HepG2 (cell line): Measurements from ENCODE around the gene FGD4. TPM values are rescaled to one million over a fixed set of nuclear protein-coding genes. Genes with fewer than 3 reads are reported as not detected.
A peak's percentile ranks its signal among the peaks of the same experiment; 100 is the strongest.

Experiments
- ARNT2 ChIP-seq: sonication (generic); formaldehyde crosslinking; IDR thresholded peaks from 2 replicates; pipeline ENCODE4 v1.8.0; 2022; ENCODE audit warnings: mild to moderate bottlenecking, low read depth, missing genetic modification reagents, moderate library complexity
- ARNTL ChIP-seq: sonication (generic); formaldehyde crosslinking; IDR thresholded peaks from 2 replicates; pipeline ENCODE4 v1.4.0; 2020; ENCODE audit warnings: mild to moderate bottlenecking, missing genetic modification reagents
- BCL6 ChIP-seq: IDR thresholded peaks from 2 replicates; pipeline ENCODE4 v1.6.1; 2016; ENCODE audit warnings: missing genetic modification reagents, missing compliant biosample characterization
- CENPBD1 ChIP-seq: sonication (generic); formaldehyde crosslinking; IDR thresholded peaks from 2 replicates; pipeline ENCODE4 v1.8.0; 2022; ENCODE audit warnings: missing genetic modification reagents, low read depth, mild to moderate bottlenecking, borderline replicate concordance
- CTCF ChIP-seq: sonication (generic); formaldehyde crosslinking; IDR thresholded peaks from 2 replicates; pipeline ENCODE4 v1.5.0; 2020; ENCODE audit warnings: mild to moderate bottlenecking, missing genetic modification reagents, moderate library complexity
- ELF3 ChIP-seq: IDR thresholded peaks from 2 replicates; pipeline ENCODE4 v1.6.1; 2016; ENCODE audit warnings: missing genetic modification reagents, missing compliant biosample characterization
- HHEX ChIP-seq: IDR thresholded peaks from 2 replicates; pipeline ENCODE4 v1.6.1; 2016; ENCODE audit warnings: control low read depth
- HNRNPLL ChIP-seq: fragments of 200-400 bp; formaldehyde crosslinking; IDR thresholded peaks from 2 replicates; pipeline ENCODE4 v1.6.1; 2017; ENCODE audit warnings: mild to moderate bottlenecking, low read depth, low read length; ENCODE audit not compliant: poor library complexity, severe bottlenecking
- MAFK ChIP-seq, 2 experiments: IDR thresholded peaks in 1 of 2; conservative IDR thresholded peaks in 1 of 2; 2 replicates each; pipeline ENCODE4 v1.6.1; 2011; ENCODE audit warnings: improper control_type of control experiment in 2 of 2, low read length in 2 of 2
- MAX ChIP-seq: IDR thresholded peaks from 2 replicates; pipeline ENCODE4 v1.6.1; 2012; ENCODE audit warnings: inconsistent platforms
- NFYC ChIP-seq: IDR thresholded peaks from 2 replicates; pipeline ENCODE4 v1.6.1; 2016; ENCODE audit warnings: missing genetic modification reagents, missing compliant biosample characterization
- SP5 ChIP-seq: IDR thresholded peaks from 2 replicates; pipeline ENCODE4 v1.6.1; 2016; ENCODE audit warnings: low read depth, borderline replicate concordance
- ZFY ChIP-seq: sonication (generic); formaldehyde crosslinking; IDR thresholded peaks from 2 replicates; pipeline ENCODE4 v1.4.0; 2020; ENCODE audit warnings: missing genetic modification reagents
- ZNF543 ChIP-seq: sonication (generic); formaldehyde crosslinking; IDR thresholded peaks from 2 replicates; pipeline ENCODE4 v1.4.0; 2020; ENCODE audit warnings: mild to moderate bottlenecking, missing genetic modification reagents
- ZNF547 ChIP-seq: sonication (generic); formaldehyde crosslinking; IDR thresholded peaks from 2 replicates; pipeline ENCODE4 v1.5.1; 2020; ENCODE audit warnings: mild to moderate bottlenecking, missing genetic modification reagents
- polyA plus RNA-seq, 8 experiments: library from polyadenylated mRNA; depleted of rRNA in 3 of 8; stranded (reverse) in 7 of 8; unstranded in 1 of 8; fragments of >200 nt; fragmentation: Illumina TruSeq in 4 of 8; extraction: Trizol in 4 of 8; gene quantifications; 2 replicates each; pipeline versions ENCODE4 v1.2.1 to v1.2.3, GENCODE V29; 2011 to 2016; ENCODE audit warnings: low read depth in 4 of 8, missing spikeins in 1 of 8, mixed read lengths in 1 of 8; ENCODE audit not compliant: insufficient read depth in 1 of 8
- total RNA-seq, 5 experiments: library from RNA; depleted of rRNA; stranded (reverse); fragments of >200 nt; fragmentation: Illumina TruSeq; extraction: Trizol; gene quantifications; 2 replicates each; pipeline ENCODE4 v1.2.3, GENCODE V29; 2016; ENCODE audit warnings: low read depth in 1 of 5
- TF ChIP-seq, protein P1 (sequence below): sonication (generic); formaldehyde crosslinking; IDR thresholded peaks from 2 replicates; pipeline ENCODE4 v1.4.0; 2020; ENCODE audit warnings: missing genetic modification reagents
- TF ChIP-seq, protein P2 (sequence below): IDR thresholded peaks from 2 replicates; pipeline ENCODE4 v1.6.1; 2016; ENCODE audit warnings: missing compliant biosample characterization, missing genetic modification reagents, borderline replicate concordance
- TF ChIP-seq, protein P3 (sequence below): sonication (generic); formaldehyde crosslinking; IDR thresholded peaks from 2 replicates; pipeline ENCODE4 v1.5.0; 2020; ENCODE audit warnings: mild to moderate bottlenecking, missing genetic modification reagents
- TF ChIP-seq, protein P4 (sequence below): sonication (generic); formaldehyde crosslinking; IDR thresholded peaks from 2 replicates; pipeline ENCODE4 v1.5.0; 2020; ENCODE audit warnings: mild to moderate bottlenecking, missing genetic modification reagents

FGD4 gene
- total and polyA plus RNA-seq, 2 of the 13 experiments (the other 11 are each of a cell fraction or from before 2014, with no cell fraction given) = 4.6 to 6.6 TPM

- TF ChIP-seq CTCF (CRISPR knock-in tag) (no peak), MAX (peak; percentile 54), MAFK (conservative IDR thresholded peaks at IDR 0.05 in 1 of 2, IDR thresholded peaks at IDR 0.05 in 1 of 2; ENCODE audit: low read length in 2 of 2) (peak in 1 of 2 experiments; percentile 20; a peak in 1 of 4 replicates), CENPBD1 (CRISPR knock-in tag) (no peak), BCL6 (CRISPR knock-in tag) (peak; percentile 44; the same call in 1 of the 2 replicates), ARNTL (CRISPR knock-in tag) (no peak), HHEX (CRISPR knock-in tag) (no peak), ZNF543 (CRISPR knock-in tag) (no peak), NFYC (peak; percentile 80), SP5 (CRISPR knock-in tag) (no peak), ARNT2 (CRISPR knock-in tag) (no peak), HNRNPLL (peak; percentile 36), ZNF547 (CRISPR knock-in tag) (peak; percentile 28; the same call in 1 of the 2 replicates), ELF3 (0 out of 2 replicates have a peak, but pooled peaks have one; percentile 41), ZFY (CRISPR knock-in tag) (peak; percentile 57)
- TF ChIP-seq, protein P1, sequence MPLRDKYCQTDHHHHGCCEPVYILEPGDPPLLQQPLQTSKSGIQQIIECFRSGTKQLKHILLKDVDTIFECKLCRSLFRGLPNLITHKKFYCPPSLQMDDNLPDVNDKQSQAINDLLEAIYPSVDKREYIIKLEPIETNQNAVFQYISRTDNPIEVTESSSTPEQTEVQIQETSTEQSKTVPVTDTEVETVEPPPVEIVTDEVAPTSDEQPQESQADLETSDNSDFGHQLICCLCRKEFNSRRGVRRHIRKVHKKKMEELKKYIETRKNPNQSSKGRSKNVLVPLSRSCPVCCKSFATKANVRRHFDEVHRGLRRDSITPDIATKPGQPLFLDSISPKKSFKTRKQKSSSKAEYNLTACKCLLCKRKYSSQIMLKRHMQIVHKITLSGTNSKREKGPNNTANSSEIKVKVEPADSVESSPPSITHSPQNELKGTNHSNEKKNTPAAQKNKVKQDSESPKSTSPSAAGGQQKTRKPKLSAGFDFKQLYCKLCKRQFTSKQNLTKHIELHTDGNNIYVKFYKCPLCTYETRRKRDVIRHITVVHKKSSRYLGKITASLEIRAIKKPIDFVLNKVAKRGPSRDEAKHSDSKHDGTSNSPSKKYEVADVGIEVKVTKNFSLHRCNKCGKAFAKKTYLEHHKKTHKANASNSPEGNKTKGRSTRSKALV (CRISPR knock-in tag) = peak; percentile 68; the same call in 1 of the 2 replicates
- TF ChIP-seq, protein P2, sequence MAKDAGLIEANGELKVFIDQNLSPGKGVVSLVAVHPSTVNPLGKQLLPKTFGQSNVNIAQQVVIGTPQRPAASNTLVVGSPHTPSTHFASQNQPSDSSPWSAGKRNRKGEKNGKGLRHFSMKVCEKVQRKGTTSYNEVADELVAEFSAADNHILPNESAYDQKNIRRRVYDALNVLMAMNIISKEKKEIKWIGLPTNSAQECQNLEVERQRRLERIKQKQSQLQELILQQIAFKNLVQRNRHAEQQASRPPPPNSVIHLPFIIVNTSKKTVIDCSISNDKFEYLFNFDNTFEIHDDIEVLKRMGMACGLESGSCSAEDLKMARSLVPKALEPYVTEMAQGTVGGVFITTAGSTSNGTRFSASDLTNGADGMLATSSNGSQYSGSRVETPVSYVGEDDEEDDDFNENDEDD (CRISPR knock-in tag) = peak; percentile 34; the same call in 1 of the 2 replicates
- TF ChIP-seq, protein P3, sequence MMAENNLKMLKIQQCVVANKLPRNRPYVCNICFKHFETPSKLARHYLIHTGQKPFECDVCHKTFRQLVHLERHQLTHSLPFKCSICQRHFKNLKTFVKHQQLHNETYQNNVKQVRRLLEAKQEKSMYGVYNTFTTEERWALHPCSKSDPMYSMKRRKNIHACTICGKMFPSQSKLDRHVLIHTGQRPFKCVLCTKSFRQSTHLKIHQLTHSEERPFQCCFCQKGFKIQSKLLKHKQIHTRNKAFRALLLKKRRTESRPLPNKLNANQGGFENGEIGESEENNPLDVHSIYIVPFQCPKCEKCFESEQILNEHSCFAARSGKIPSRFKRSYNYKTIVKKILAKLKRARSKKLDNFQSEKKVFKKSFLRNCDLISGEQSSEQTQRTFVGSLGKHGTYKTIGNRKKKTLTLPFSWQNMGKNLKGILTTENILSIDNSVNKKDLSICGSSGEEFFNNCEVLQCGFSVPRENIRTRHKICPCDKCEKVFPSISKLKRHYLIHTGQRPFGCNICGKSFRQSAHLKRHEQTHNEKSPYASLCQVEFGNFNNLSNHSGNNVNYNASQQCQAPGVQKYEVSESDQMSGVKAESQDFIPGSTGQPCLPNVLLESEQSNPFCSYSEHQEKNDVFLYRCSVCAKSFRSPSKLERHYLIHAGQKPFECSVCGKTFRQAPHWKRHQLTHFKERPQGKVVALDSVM (CRISPR knock-in tag) = 0 out of 2 replicates have a peak, but pooled peaks have one; percentile 25
- TF ChIP-seq, protein P4, sequence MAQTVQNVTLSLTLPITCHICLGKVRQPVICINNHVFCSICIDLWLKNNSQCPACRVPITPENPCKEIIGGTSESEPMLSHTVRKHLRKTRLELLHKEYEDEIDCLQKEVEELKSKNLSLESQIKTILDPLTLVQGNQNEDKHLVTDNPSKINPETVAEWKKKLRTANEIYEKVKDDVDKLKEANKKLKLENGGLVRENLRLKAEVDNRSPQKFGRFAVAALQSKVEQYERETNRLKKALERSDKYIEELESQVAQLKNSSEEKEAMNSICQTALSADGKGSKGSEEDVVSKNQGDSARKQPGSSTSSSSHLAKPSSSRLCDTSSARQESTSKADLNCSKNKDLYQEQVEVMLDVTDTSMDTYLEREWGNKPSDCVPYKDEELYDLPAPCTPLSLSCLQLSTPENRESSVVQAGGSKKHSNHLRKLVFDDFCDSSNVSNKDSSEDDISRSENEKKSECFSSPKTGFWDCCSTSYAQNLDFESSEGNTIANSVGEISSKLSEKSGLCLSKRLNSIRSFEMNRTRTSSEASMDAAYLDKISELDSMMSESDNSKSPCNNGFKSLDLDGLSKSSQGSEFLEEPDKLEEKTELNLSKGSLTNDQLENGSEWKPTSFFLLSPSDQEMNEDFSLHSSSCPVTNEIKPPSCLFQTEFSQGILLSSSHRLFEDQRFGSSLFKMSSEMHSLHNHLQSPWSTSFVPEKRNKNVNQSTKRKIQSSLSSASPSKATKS = no peak
These were observed 8.7 kb upstream of the FGD4 start (continued) for GRCh38 chr12:32390572-32391219.
